Thyroid gland (tissue), 4 donors: ENCODE results near the gene NPBWR2. TPM values are rescaled to one million over a fixed set of nuclear protein-coding genes. Genes with fewer than 3 reads are reported as not detected.

ENCODE experiments used
- DNase-seq, 2 donors: peaks; one replicate each; pipeline ENCODE4 v3.0.0-alpha.2; 2019
- H3K27ac ChIP-seq, 3 donors: fragments of 200-600 bp; sonication (generic); 1 replicate in 2 of 3; 2 replicates in 1 of 3; pipeline ENCODE4 v1.5.1; 2016 to 2019; ENCODE audit warnings: mild to moderate bottlenecking in 1 of 3, moderate library complexity in 1 of 3
- H3K27me3 ChIP-seq: fragments of 200-600 bp; sonication (generic); one replicate; pipeline ENCODE4 v1.5.1; 2019
- H3K36me3 ChIP-seq, 2 donors: fragments of 200-600 bp; sonication (generic); one replicate each; pipeline ENCODE4 v1.5.1; 2016 to 2019
- H3K4me1 ChIP-seq, 2 donors: fragments of 200-600 bp; sonication (generic); one replicate each; pipeline ENCODE4 v1.5.1; 2017 to 2019
- H3K4me3 ChIP-seq, 3 donors: fragments of 200-600 bp; sonication (generic); replicated peaks in 1 of 3; 1 replicate in 2 of 3; 2 replicates in 1 of 3; pipeline ENCODE4 v1.5.1; 2016; ENCODE audit warnings: mild to moderate bottlenecking in 1 of 3
- H3K9me3 ChIP-seq: fragments of 200-600 bp; sonication (generic); one replicate; pipeline ENCODE4 v1.5.1; 2017
- POLR2A ChIP-seq, 2 donors: fragments of 450-650 bp; IDR thresholded peaks; one replicate each; pipeline ENCODE4 v1.6.1; 2017; ENCODE audit warnings: antibody characterized with exemption in 2 of 2, mild to moderate bottlenecking in 2 of 2, moderate library complexity in 1 of 2
- WGBS, 2 donors: methylation state at CpG; one replicate each; pipeline ENCODE4 v1.1.5; 2017; 5-methylcytosine and 5-hydroxymethylcytosine counted together
- intact Hi-C: fragments of 100-400 bp; cut with DNase I; formaldehyde crosslinking; loops from one replicate; pipeline ENCODE4 v1.15.1; 2023
- total RNA-seq, 4 donors: library from RNA; depleted of rRNA; stranded (reverse); fragments of >200 nt; gene quantifications; one replicate each; pipeline ENCODE4 v1.2.3, GENCODE V29; 2016
- TF ChIP-seq, protein P1 (sequence below), 6 experiments: fragments of 200-600 bp in 3 of 6; fragments of 450-650 bp in 3 of 6; sonication (generic) in 3 of 6; IDR thresholded peaks; one replicate each; pipeline ENCODE4 v1.5.1; 2016 to 2019; ENCODE audit warnings: antibody characterized with exemption in 6 of 6, mild to moderate bottlenecking in 2 of 6, inconsistent platforms in 1 of 6, moderate library complexity in 1 of 6

NPBWR2 gene
- total RNA-seq, 4 donors from 2014 or later, result not detected

DNA sequence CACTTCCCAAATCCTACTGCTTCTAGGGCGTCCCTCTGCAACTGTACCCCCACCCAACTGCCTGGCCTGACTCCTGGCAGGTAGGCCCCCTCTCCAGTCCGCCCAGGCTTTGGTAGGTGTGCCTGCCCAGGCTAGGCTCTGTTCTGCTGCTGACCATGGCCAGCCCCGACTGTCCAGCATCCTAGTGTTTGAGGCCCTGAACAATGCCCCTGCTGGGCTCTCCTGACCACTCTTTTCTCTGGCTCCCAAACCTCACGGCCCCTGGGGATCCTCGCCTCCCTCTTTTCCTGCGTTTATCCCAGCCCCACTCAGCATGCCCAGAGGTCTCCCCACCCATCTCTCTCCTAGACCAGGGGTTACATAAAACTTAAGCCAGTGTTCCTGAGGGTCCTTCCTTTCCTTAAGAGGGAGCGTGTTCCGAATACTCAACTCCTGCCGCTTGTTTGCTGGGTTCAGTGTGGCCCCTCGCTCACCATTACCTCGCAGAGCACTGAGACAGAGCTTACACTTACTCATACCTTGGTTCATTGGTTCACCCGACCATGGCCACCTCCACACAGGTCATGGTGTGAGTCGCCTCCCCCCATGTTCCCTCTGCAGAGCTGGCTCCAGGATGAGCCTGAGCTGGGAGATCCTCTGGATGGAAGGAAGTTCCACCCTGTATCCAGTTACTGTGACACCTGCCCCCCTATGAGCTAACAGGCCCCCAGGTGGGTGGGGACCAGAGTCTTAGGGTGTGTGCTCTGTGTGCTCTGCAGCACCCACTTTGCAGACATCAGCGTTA, 35.8 kb upstream of the NPBWR2 start:
- Histone ChIP-seq H3K36me3 (no peaks in the 10 kb centered on the region), H3K27ac (no peak overlapping the region), H3K4me3 (no peak overlapping the region), H3K27me3 (no peaks in the 10 kb centered on the region), H3K9me3 (no peaks in the 10 kb centered on the region), H3K4me1 (no peaks in the 10 kb centered on the region)
- TF ChIP-seq POLR2A (IDR thresholded peaks at IDR 0.05), result no peak
- TF ChIP-seq, protein P1, sequence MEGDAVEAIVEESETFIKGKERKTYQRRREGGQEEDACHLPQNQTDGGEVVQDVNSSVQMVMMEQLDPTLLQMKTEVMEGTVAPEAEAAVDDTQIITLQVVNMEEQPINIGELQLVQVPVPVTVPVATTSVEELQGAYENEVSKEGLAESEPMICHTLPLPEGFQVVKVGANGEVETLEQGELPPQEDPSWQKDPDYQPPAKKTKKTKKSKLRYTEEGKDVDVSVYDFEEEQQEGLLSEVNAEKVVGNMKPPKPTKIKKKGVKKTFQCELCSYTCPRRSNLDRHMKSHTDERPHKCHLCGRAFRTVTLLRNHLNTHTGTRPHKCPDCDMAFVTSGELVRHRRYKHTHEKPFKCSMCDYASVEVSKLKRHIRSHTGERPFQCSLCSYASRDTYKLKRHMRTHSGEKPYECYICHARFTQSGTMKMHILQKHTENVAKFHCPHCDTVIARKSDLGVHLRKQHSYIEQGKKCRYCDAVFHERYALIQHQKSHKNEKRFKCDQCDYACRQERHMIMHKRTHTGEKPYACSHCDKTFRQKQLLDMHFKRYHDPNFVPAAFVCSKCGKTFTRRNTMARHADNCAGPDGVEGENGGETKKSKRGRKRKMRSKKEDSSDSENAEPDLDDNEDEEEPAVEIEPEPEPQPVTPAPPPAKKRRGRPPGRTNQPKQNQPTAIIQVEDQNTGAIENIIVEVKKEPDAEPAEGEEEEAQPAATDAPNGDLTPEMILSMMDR (IDR thresholded peaks at IDR 0.05), result no peak
- intact Hi-C loops, result no loop called here
- 74 to 75% methylated on average over 14 of the region's 14 CpGs for WGBS, 2 donors
- DNase-seq, result no peak

DNA sequence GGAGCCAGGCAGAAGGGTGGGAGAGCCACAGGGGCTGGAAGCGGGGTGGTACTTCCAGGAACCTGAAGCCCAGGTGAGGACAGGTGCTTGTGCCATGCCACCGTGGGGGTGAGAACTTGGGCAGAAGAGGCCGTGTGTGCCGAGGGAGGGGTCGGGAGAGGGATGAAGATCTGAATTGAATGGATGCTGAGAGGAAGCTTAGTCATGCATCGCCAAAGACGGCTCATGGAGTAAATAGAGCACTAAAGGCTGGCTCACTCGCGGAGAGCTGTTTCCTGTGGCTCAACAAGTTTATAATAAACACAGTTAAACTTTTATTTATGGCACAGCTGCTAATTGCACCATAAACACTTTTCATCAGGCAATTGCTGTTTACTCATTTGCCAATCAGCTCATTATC, 35.2 kb upstream of the NPBWR2 start:
- H3K4me3 ChIP-seq, result no peak overlapping the region
- TF ChIP-seq, protein P1 (IDR thresholded peaks at IDR 0.05), result no peak
- no peak for TF ChIP-seq POLR2A (IDR thresholded peaks at IDR 0.05)
- no peak overlapping the region for H3K27ac ChIP-seq
- H3K4me1 ChIP-seq, result no peaks in the 10 kb centered on the region
- no peaks in the 10 kb centered on the region for H3K36me3 ChIP-seq
- DNase-seq, result no peak
- no peaks in the 10 kb centered on the region for H3K9me3 ChIP-seq
- WGBS, 2 donors, result 17 to 24% methylated on average over 9 of the region's 9 CpGs
- no peaks in the 10 kb centered on the region for H3K27me3 ChIP-seq
- intact Hi-C loops, result no loop called here

DNA sequence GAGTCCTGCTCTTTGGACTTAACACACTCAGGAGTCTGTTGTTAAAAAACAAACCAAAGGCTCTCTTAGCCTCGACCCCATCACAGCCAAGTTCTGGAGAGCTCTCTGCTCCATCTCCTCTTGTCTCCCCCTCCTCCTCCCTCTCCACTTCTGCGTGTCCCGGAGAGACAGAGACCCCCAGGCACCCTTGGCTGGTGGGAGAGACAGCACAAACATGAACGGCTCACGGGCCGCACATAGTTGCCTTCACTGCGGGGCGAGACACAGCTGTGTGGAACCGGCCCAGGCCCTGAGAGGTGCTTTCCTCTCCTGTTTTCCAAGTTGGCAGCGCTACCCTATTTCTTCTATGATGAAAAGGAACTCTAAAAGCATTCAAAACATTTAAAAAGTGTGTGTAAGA, 33.6 kb upstream of the NPBWR2 start:
- TF ChIP-seq POLR2A (IDR thresholded peaks at IDR 0.05), result no peak
- TF ChIP-seq, protein P1 (IDR thresholded peaks at IDR 0.05), result no peak
- H3K27me3 ChIP-seq, result no peaks in the 10 kb centered on the region
- H3K4me3 ChIP-seq, result no peak overlapping the region
- H3K27ac ChIP-seq, result no peak overlapping the region
- H3K9me3 ChIP-seq, result no peaks in the 10 kb centered on the region
- H3K4me1 ChIP-seq, result no peaks in the 10 kb centered on the region
- DNase-seq, result no peak
- no peaks in the 10 kb centered on the region for H3K36me3 ChIP-seq
- WGBS, 2 donors, result 38 to 43% methylated on average over 10 of the region's 10 CpGs
- intact Hi-C loops, result no loop called here

DNA sequence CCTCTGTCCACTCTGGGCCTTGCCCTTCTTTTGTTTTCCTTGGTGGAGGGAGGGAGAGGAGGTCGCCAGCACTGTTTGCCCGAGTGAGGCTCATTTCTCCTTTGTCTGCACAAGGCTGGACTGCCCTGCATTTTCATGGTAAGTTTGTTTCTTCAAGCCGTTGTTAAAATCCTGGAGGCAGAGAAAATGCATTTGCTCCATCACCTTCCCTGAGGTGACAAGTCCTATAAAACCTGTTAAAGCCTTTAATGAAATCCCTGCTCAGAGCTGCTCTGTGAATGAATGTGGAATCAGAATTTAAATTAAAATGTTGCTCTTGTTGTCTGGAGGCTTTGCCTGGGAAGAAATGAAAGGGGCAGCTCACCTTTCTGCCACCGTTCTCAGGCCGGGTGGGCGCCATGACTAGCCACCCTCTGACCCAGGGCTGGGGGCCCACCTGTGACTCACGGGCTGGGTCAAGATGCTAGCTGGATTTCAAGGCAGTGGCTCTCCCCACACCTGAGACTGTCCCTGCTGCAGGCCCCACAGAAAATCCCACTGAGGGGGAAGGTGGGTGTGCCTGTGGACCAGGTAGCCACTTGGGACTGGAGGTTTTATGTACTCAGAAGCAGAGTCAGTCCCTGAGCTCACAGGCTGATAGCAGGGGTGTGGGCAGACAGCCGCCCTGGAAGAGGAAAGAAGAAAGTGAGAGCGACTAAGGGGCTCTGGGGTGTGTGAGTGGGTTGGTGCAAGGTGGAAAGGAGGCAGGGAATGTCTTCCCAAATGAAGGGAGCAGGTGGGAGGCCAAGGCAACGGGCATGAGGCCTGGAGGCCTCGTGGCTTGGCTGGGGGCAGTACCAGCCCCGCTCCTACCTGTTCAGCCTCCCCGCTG, 32.9 kb upstream of the NPBWR2 start:
- DNase-seq, result no peak
- 62 to 66% methylated on average over 11 to 13 of the region's 13 CpGs for WGBS, 2 donors

More for the DNA sequence above, 32.9 kb upstream of the NPBWR2 start:
- Histone ChIP-seq H3K27ac (no peak overlapping the region), H3K4me3 (no peak overlapping the region), H3K36me3 (no peaks in the 10 kb centered on the region), H3K27me3 (no peaks in the 10 kb centered on the region), H3K9me3 (no peaks in the 10 kb centered on the region), H3K4me1 (no peaks in the 10 kb centered on the region)
- no peak for TF ChIP-seq POLR2A (IDR thresholded peaks at IDR 0.05)
- TF ChIP-seq, protein P1 (IDR thresholded peaks at IDR 0.05), result no peak
- intact Hi-C loops, result no loop called here
